Left ventricle myocardium inferior (tissue), 1 donor: ENCODE measurements around the gene AP4E1. TPM values are rescaled to one million over a fixed set of nuclear protein-coding genes. Genes with fewer than 3 reads are reported as not detected.
A peak's percentile ranks its signal among the peaks of the same experiment; 100 is the strongest.

Experiments
- DNase-seq: peaks from one replicate; pipeline ENCODE4 v3.0.0-alpha.2; 2020
- H3K27ac ChIP-seq: fragments of 200-600 bp; replicated peaks from 2 replicates; pipeline ENCODE4 v1.8.0; 2021
- H3K27me3 ChIP-seq: fragments of 200-600 bp; 2 replicates; pipeline ENCODE4 v1.8.0; 2021; ENCODE audit warnings: low read depth
- H3K36me3 ChIP-seq: fragments of 200-600 bp; 2 replicates; pipeline ENCODE4 v1.8.0; 2021
- H3K4me1 ChIP-seq: fragments of 200-600 bp; 2 replicates; pipeline ENCODE4 v1.8.0; 2021
- H3K4me3 ChIP-seq: fragments of 200-600 bp; 2 replicates; pipeline ENCODE4 v1.8.0; 2021; ENCODE audit warnings: mild to moderate bottlenecking, moderate library complexity
- H3K9me3 ChIP-seq: fragments of 200-600 bp; replicated peaks from 2 replicates; pipeline ENCODE4 v1.8.0; 2021
- CTCF ChIP-seq: fragments of 200-600 bp; IDR thresholded peaks from 2 replicates; pipeline ENCODE4 v1.8.0; 2021; ENCODE audit warnings: antibody characterized with exemption, mild to moderate bottlenecking, borderline replicate concordance
- intact Hi-C: fragments of 100-400 bp; cut with micrococcal nuclease; formaldehyde crosslinking; loops from one replicate; pipeline ENCODE4 v1.11.0; 2022
- total RNA-seq: library from RNA; stranded (reverse); fragmentation: NEBNext Ultra II Directional; extraction: Animal tissue kit (Norgen Biotek cat#: 25700); gene quantifications from one replicate; pipeline ENCODE4 v1.2.1, GENCODE V29; 2021
- donor health status: DM: no; HTN: yes; CAD: no; lungs with severe emphysema.

Gene AP4E1
- total RNA-seq, 1 donor from 2014 or later = 8.0 TPM

DNA sequence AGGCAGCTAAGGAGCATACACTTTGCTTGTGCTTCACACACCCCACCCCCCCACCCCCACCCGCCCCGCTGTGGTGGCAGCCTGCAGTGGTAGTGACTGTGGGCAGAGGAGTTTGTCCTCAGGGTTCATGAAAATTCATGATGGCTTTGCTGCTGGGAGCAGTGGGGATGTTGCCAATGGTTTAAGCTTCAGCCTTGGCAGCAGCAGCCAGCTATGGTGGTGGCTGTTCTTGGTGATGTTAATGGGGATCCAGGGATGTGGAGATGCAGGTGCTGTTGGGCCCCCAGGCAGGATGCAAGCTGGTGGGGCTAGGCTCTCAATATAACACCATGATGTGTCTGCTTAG, 130.5 kb downstream of the AP4E1 start:
- intact Hi-C loops = no loop called here
- H3K4me1 ChIP-seq = no peaks in the 10 kb centered on the region
- DNase-seq = no peak
- TF ChIP-seq CTCF = no peak
- no peak overlapping the region for H3K27ac ChIP-seq
- H3K4me3 ChIP-seq = no peak overlapping the region
- no peaks in the 10 kb centered on the region for H3K36me3 ChIP-seq
- no peaks in the 10 kb centered on the region for H3K27me3 ChIP-seq
- H3K9me3 ChIP-seq = no peaks in the 10 kb centered on the region

GRCh38 chr15:51044037-51044727, 135.7 kb downstream of the AP4E1 start:
- intact Hi-C loops = no loop called here
- Histone ChIP-seq H3K4me3 (no peak overlapping the region), H3K27me3 (no peaks in the 10 kb centered on the region), H3K9me3 (no peaks in the 10 kb centered on the region), H3K27ac (no peak overlapping the region), H3K36me3 (no peaks in the 10 kb centered on the region), H3K4me1 (peaks cover 28% of the 10 kb centered on the region)
- DNase-seq = no peak
- TF ChIP-seq CTCF = no peak

DNA sequence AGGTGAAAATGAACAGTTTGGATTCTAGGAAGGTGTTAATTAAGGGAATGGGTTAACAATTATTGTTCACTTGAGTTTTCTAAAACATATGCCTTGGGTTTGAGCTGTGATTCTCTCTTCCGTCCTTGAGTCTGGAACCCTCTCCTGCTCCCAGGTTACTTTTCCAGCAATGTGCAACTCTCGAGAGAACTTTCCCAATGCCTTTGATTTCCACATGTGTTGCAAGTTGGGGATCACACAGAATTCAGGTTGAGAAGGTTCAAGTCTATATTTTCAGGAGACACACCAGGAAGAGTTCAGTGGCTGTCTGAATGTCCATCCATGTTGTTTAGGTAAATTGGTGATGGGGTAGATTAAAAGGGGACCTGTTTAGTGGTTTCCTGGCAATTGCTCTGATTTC, 137.5 kb downstream of the AP4E1 start:
- Histone ChIP-seq H3K4me1 (peaks cover 32% of the 10 kb centered on the region), H3K36me3 (no peaks in the 10 kb centered on the region), H3K9me3 (no peaks in the 10 kb centered on the region), H3K27me3 (no peaks in the 10 kb centered on the region), H3K4me3 (no peak overlapping the region), H3K27ac (no peak overlapping the region)
- DNase-seq = no peak
- no peak for TF ChIP-seq CTCF
- intact Hi-C loops = no loop called here

DNA sequence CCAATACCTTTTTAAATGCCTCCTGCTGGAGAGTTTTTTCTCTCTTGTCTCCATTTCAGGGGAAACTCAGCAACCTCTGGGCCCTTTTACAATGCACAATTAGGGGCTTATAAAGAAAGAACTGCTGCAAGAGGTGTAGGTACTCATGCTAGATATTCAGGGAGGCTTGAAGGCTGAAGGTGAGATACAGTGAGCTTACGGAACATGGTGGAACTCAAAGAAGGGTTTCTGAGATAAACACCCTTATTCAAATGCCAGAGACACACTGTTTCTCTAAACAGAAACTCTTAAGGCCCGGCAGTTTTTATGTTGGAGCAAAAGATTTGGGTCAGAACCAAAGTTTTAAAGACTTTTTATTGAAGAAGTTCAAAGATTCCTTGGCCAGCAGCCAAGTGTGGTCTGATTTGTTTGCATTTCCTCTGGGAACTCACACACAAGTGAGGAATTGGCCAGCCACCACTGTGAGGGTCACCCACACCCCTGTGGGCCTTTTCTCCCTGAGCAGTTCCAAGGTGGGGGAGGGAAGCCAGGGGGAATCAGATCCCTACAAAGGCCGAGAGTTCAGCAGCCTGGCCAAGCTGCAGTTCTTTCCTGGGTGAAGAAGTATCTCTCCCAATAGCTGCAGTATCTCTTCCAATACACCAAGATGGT, 138.4 kb downstream of the AP4E1 start:
- H3K4me1 ChIP-seq = peaks cover 40% of the 10 kb centered on the region
- peak; percentile 21 for DNase-seq
- no peak overlapping the region for H3K4me3 ChIP-seq
- H3K9me3 ChIP-seq = no peaks in the 10 kb centered on the region
- no peaks in the 10 kb centered on the region for H3K36me3 ChIP-seq
- H3K27ac ChIP-seq = no peak overlapping the region
- no peak for TF ChIP-seq CTCF
- H3K27me3 ChIP-seq = no peaks in the 10 kb centered on the region
- intact Hi-C loops = no loop called here

GRCh38 chr15:51048308-51048707, 139.8 kb downstream of the AP4E1 start:
- DNase-seq = no peak
- intact Hi-C loops = no loop called here
- H3K4me1 ChIP-seq = peaks cover 52% of the 10 kb centered on the region

More at GRCh38 chr15:51048308-51048707, 139.8 kb downstream of the AP4E1 start:
- Histone ChIP-seq H3K27me3 (no peaks in the 10 kb centered on the region), H3K9me3 (no peaks in the 10 kb centered on the region), H3K4me3 (no peak overlapping the region), H3K27ac (no peak overlapping the region), H3K36me3 (no peaks in the 10 kb centered on the region)
- no peak for TF ChIP-seq CTCF
